ENCODE results near the gene TMEM254.

GRCh38 chr10:80064120-80064886 is 14.2 kb upstream of the TMEM254 start:
- TF ChIP-seq, protein P1, sequence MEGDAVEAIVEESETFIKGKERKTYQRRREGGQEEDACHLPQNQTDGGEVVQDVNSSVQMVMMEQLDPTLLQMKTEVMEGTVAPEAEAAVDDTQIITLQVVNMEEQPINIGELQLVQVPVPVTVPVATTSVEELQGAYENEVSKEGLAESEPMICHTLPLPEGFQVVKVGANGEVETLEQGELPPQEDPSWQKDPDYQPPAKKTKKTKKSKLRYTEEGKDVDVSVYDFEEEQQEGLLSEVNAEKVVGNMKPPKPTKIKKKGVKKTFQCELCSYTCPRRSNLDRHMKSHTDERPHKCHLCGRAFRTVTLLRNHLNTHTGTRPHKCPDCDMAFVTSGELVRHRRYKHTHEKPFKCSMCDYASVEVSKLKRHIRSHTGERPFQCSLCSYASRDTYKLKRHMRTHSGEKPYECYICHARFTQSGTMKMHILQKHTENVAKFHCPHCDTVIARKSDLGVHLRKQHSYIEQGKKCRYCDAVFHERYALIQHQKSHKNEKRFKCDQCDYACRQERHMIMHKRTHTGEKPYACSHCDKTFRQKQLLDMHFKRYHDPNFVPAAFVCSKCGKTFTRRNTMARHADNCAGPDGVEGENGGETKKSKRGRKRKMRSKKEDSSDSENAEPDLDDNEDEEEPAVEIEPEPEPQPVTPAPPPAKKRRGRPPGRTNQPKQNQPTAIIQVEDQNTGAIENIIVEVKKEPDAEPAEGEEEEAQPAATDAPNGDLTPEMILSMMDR (conservative IDR thresholded peaks at IDR 0.05 in 1 of 2, IDR thresholded peaks at IDR 0.05 in 1 of 2; ENCODE audit: low read depth in 1 of 2, low read length in 2 of 2): no peak
- no peak for TF ChIP-seq EZH2 (IDR thresholded peaks at IDR 0.05; ENCODE audit: low read length, missing control alignments)
